CD4-positive, alpha-beta T cell (primary cell): Measurements from ENCODE around the gene HSF2BP. TPM values are rescaled to one million over a fixed set of nuclear protein-coding genes. Genes with fewer than 3 reads are reported as not detected.

Experiments used
- ATAC-seq: fragments of 200-7000 bp; cut with Tn5 transposase; one replicate; pipeline ENCODE4 v1.10.0; 2022; ENCODE audit warnings: mild to moderate bottlenecking; ENCODE audit not compliant: poor library complexity
- CTCF ChIA-PET: fragments of 350-600 bp; sonication (Branson Sonifier 250); formaldehyde crosslinking; loops from one replicate; lab custom pipeline; 2021; ENCODE audit warnings: antibody characterized with exemption, inconsistent platforms; lab: Charles Lee
- POLR2A ChIA-PET: fragments of 350-600 bp; sonication (Branson Sonifier 250); formaldehyde crosslinking; loops from one replicate; lab custom pipeline; 2021; ENCODE audit warnings: antibody characterized with exemption, inconsistent platforms; lab: Charles Lee
- DNase-seq, 14 experiments: peaks; one replicate each; pipeline ENCODE4 v3.0.0-alpha.2; 2013 to 2020; ENCODE audit warnings: mixed read lengths in 2 of 14
- H3K27ac ChIP-seq, 2 donors: one replicate each; pipeline versions ENCODE4 v1.5.1 to v1.7.0; 2013; ENCODE audit warnings: low read length in 2 of 2, low read depth in 1 of 2, mild to moderate bottlenecking in 1 of 2
- H3K27me3 ChIP-seq, 2 experiments: 1 replicate in 1 of 2; 2 replicates in 1 of 2; pipeline versions ENCODE4 v1.6.1 to v1.7.0; 2013; ENCODE audit warnings: low read length in 2 of 2, control low read depth in 1 of 2, mild to moderate bottlenecking in 1 of 2, moderate library complexity in 1 of 2; ENCODE audit not compliant: insufficient read depth in 2 of 2, control insufficient read depth in 1 of 2
- H3K36me3 ChIP-seq: one replicate; pipeline ENCODE4 v1.6.1; 2013; ENCODE audit warnings: low read length, control low read depth; ENCODE audit not compliant: insufficient read depth
- H3K4me1 ChIP-seq: one replicate; pipeline ENCODE4 v1.6.1; 2013; ENCODE audit warnings: low read length, control low read depth; ENCODE audit not compliant: insufficient read depth
- H3K4me3 ChIP-seq: one replicate; pipeline ENCODE4 v1.5.1; 2013; ENCODE audit warnings: mild to moderate bottlenecking, low read length, moderate library complexity
- H3K9me3 ChIP-seq, 2 experiments: 1 replicate in 1 of 2; 2 replicates in 1 of 2; pipeline versions ENCODE4 v1.6.1 to v1.7.0; 2013; ENCODE audit warnings: low read length in 2 of 2, mild to moderate bottlenecking in 2 of 2, control low read depth in 1 of 2, moderate library complexity in 1 of 2; ENCODE audit not compliant: control insufficient read depth in 1 of 2, insufficient read depth in 1 of 2
- H3K27ac Mint-ChIP-seq: one replicate; pipeline ENCODE4 v1.8.0; 2020; ENCODE audit warnings: mixed read lengths
- H3K27me3 Mint-ChIP-seq: one replicate; pipeline ENCODE4 v1.8.0; 2021; ENCODE audit warnings: mixed read lengths
- H3K36me3 Mint-ChIP-seq: one replicate; pipeline ENCODE4 v1.8.0; 2021; ENCODE audit warnings: low read depth, mixed read lengths
- H3K4me1 Mint-ChIP-seq: one replicate; pipeline ENCODE4 v1.8.0; 2021; ENCODE audit warnings: low read depth, mixed read lengths
- H3K4me3 Mint-ChIP-seq: one replicate; pipeline ENCODE4 v1.8.0; 2020; ENCODE audit warnings: mild to moderate bottlenecking, mixed read lengths
- H3K9me3 Mint-ChIP-seq: one replicate; pipeline ENCODE4 v1.8.0; 2020; ENCODE audit warnings: mixed read lengths
- intact Hi-C, 2 experiments: fragments of 100-400 bp; cut with DNase I in 1 of 2; cut with micrococcal nuclease in 1 of 2; formaldehyde crosslinking; loops; one replicate each; pipeline versions ENCODE4 v1.15.1 to v1.9.0; 2023 to 2025; cut with DNase I, micrococcal nuclease
- total RNA-seq, 174 experiments: library from RNA in 2 of 174; stranded (reverse) in 2 of 174; gene quantifications; one replicate each; pipeline ENCODE4 v1.2.3 and lab custom pipeline; 2021 to 2026
- TF ChIP-seq, protein P1 (sequence below): fragments of 200-600 bp; IDR thresholded peaks from one replicate; pipeline ENCODE4 v1.8.0; 2022; ENCODE audit warnings: antibody characterized with exemption, mild to moderate bottlenecking

The HSF2BP gene
- total RNA-seq, 2 experiments from 2014 or later = 0.59 to 0.93 TPM

DNA sequence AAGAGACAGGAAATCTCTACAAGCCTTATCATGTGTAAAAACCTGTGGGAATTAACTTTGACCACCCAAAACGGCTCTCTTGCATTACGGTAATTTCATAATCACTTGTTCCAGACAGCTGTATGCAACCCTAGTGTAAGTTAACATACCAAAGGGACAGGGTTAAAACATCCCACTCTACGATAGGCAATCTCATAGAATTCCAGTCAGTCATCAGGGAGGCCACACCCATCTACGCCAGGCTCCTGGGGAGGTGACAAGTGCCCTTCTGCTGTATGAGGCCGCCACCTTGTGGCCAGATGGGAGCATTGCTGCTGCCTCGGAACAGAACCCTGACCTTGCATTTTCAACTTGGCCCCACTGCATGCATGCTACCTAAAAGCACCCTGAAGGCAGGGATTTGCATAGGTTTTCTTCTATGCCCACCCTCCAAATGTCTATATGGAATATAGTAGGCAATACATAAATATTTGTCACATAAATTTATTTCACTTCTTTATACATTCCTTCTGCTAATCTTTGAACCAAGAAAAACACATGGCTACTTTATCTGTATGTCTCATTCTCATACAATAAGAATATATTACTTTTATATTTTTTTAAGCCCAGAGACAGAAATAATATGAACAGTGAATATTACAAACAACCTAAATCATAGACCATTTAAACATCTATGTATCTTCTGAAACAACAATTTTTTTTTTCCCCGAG lies 12.6 kb downstream of the HSF2BP start:
- CTCF ChIA-PET = interaction anchor here (0.9 to 1.2 kb wide), 2 partner anchors 37 to 358 kb away, joined by 3 read pairs; no protein-coding TSS in a partner anchor
- ATAC-seq (peak; percentile 99), DNase-seq (peak; percentile 76 to 92 (median 80))
- H3K27me3 Mint-ChIP-seq = no peaks in the 10 kb centered on the region
- no peak overlapping the region for H3K27ac Mint-ChIP-seq
- no peaks in the 10 kb centered on the region for H3K36me3 Mint-ChIP-seq
- no peak overlapping the region for H3K4me3 Mint-ChIP-seq
- no peaks in the 10 kb centered on the region for H3K9me3 ChIP-seq
- POLR2A ChIA-PET = interaction anchor here (0.9 to 1.9 kb wide), 2 partner anchors 13 to 443 kb away, joined by 3 to 5 read pairs; partner anchors contain the start of genes HSF2BP and RRP1B
- no peaks in the 10 kb centered on the region for H3K27me3 ChIP-seq
- H3K9me3 Mint-ChIP-seq = no peaks in the 10 kb centered on the region
- H3K27ac ChIP-seq = no peak overlapping the region
- intact Hi-C loops = loop anchor here (1.0 to 5.0 kb wide), 3 partner anchors 13 to 724 kb away; partner anchors contain the start of genes HSF2BP (in 1 of the 2) and RRP1B (in 1 of the 2)
- H3K36me3 ChIP-seq = no peaks in the 10 kb centered on the region
- H3K4me3 ChIP-seq = no peak overlapping the region
- peaks cover 3% of the 10 kb centered on the region for H3K4me1 ChIP-seq
- peaks cover 18% of the 10 kb centered on the region for H3K4me1 Mint-ChIP-seq
- TF ChIP-seq, protein P1, sequence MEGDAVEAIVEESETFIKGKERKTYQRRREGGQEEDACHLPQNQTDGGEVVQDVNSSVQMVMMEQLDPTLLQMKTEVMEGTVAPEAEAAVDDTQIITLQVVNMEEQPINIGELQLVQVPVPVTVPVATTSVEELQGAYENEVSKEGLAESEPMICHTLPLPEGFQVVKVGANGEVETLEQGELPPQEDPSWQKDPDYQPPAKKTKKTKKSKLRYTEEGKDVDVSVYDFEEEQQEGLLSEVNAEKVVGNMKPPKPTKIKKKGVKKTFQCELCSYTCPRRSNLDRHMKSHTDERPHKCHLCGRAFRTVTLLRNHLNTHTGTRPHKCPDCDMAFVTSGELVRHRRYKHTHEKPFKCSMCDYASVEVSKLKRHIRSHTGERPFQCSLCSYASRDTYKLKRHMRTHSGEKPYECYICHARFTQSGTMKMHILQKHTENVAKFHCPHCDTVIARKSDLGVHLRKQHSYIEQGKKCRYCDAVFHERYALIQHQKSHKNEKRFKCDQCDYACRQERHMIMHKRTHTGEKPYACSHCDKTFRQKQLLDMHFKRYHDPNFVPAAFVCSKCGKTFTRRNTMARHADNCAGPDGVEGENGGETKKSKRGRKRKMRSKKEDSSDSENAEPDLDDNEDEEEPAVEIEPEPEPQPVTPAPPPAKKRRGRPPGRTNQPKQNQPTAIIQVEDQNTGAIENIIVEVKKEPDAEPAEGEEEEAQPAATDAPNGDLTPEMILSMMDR = peak; percentile 99

DNA sequence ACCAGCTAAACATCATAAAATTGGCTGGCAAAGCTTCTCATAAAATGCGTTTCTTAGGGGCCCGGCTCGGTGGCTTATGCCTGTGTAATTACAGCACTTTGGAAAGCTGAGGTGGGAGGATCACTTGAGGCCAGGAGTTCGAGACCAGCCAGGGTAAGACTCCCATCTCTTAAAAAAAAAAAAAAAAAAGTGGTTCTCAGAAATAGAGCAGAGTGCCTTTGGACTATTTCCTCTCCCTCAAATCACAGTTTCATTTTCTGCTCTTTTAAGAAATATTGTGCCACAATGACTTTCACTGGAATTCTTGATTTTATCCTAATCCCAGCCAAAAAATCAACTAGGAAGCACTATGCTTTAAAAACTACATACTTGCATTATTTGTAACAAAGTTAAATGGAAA lies 13.3 kb downstream of the HSF2BP start:
- H3K27ac Mint-ChIP-seq = no peak overlapping the region
- no peaks in the 10 kb centered on the region for H3K9me3 Mint-ChIP-seq
- POLR2A ChIA-PET = interaction anchor here (0.9 to 1.9 kb wide), 3 partner anchors 14 to 442 kb away, joined by 3 to 5 read pairs (median 3); partner anchors contain the start of genes HSF2BP, PDXK and RRP1B
- intact Hi-C loops = loop anchor here (1.0 to 5.0 kb wide), 3 partner anchors 13 to 724 kb away; partner anchors contain the start of genes HSF2BP (in 1 of the 2) and RRP1B (in 1 of the 2)
- H3K9me3 ChIP-seq = no peaks in the 10 kb centered on the region
- H3K4me3 Mint-ChIP-seq = no peak overlapping the region
- CTCF ChIA-PET = interaction anchor here (0.9 to 1.2 kb wide), 2 partner anchors 37 to 358 kb away, joined by 3 read pairs; no protein-coding TSS in a partner anchor
- H3K36me3 ChIP-seq = no peaks in the 10 kb centered on the region
- TF ChIP-seq, protein P1 = no peak
- peaks cover 3% of the 10 kb centered on the region for H3K4me1 ChIP-seq
- H3K27me3 Mint-ChIP-seq = no peaks in the 10 kb centered on the region
- no peak overlapping the region for H3K4me3 ChIP-seq
- DNase-seq (no peak), ATAC-seq (no peak)
- H3K27ac ChIP-seq = no peak overlapping the region
- H3K27me3 ChIP-seq = no peaks in the 10 kb centered on the region
- peaks cover 18% of the 10 kb centered on the region for H3K4me1 Mint-ChIP-seq
- no peaks in the 10 kb centered on the region for H3K36me3 Mint-ChIP-seq

DNA sequence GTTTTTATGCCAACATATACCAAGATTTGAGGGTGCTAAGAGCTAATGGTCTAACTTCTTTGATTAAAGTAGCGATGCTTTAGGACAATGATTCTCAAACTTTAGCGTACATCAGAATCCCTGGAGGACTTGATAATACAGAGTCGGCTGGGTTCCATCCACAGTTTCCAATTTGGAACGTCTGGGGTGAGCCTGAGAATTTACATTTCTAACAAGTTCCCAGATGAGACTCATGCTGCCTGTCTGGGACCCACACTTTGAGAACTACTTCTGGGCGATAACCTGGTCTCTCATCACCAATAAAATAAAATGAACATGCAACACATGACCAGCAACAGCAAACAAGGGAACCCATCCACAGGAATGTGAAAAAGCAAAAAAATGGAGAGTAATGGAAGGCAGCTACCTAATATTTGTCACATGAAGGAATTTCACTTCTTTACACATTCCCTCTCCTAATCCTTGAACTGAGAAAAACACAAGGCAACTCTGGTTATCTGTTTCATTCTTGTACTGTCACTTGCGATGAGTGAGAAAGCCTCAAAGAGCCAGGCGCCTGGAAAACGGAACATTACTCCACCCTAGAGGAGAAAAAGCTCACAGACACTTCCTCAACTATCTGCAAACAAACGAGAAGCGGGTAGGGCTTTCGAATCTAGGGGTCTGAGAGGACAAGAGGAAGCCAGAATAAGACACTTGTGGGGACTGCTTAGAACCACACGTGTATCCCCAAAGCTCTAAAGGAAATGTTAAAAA lies 14.0 kb downstream of the HSF2BP start:
- ATAC-seq = peak; percentile 40

More for the DNA sequence above, 14.0 kb downstream of the HSF2BP start:
- Histone ChIP-seq H3K4me3 (no peak overlapping the region), H3K9me3 (no peaks in the 10 kb centered on the region), H3K36me3 (no peaks in the 10 kb centered on the region), H3K4me1 (peaks cover 3% of the 10 kb centered on the region), H3K27me3 (no peaks in the 10 kb centered on the region), H3K27ac (no peak overlapping the region)
- no peaks in the 10 kb centered on the region for H3K27me3 Mint-ChIP-seq
- ChIA-PET POLR2A (interaction anchor here (1.4 to 1.9 kb wide), 2 partner anchors 14 to 74 kb away, joined by 3 to 5 read pairs; partner anchors contain the start of genes HSF2BP, PDXK and RRP1B), CTCF (interaction anchor here (0.9 to 1.2 kb wide), 2 partner anchors 38 to 357 kb away, joined by 3 read pairs; no protein-coding TSS in a partner anchor)
- TF ChIP-seq, protein P1 = no peak
- intact Hi-C loops = loop anchor here in 1 of 2 experiments (5.0 kb wide), 1 partner anchor 723 kb away; no protein-coding TSS in a partner anchor
- H3K9me3 Mint-ChIP-seq = no peaks in the 10 kb centered on the region
- H3K36me3 Mint-ChIP-seq = no peaks in the 10 kb centered on the region
- peak in 4 of 14 experiments; percentile 13 to 60 (median 50) for DNase-seq
- peaks cover 18% of the 10 kb centered on the region for H3K4me1 Mint-ChIP-seq
- H3K4me3 Mint-ChIP-seq = no peak overlapping the region
- H3K27ac Mint-ChIP-seq = no peak overlapping the region
